Astrocyte of the cerebellum (primary cell): ENCODE data around the gene ITGA11.
A peak's percentile ranks its signal among the peaks of the same experiment; 100 is the strongest.

Source experiments
- DNase-seq: peaks from one replicate; pipeline ENCODE4 v3.0.0-alpha.2; 2011; ENCODE audit warnings: low read depth
- H3K4me3 ChIP-seq: 2 replicates; pipeline ENCODE4 v1.5.1; 2011; ENCODE audit warnings: mild to moderate bottlenecking, low read depth, low read length, moderate library complexity
- in situ Hi-C: cut with HindIII; loops from 2 replicates; pipeline ENCODE4 v1.10.0; 2017; ENCODE audit warnings: low sequenced_read_pairs
- TF ChIP-seq, protein P1 (sequence below): IDR thresholded peaks from 2 replicates; pipeline ENCODE4 v1.5.1; 2012; ENCODE audit warnings: low read length, low read depth, moderate library complexity, mild to moderate bottlenecking; ENCODE audit errors: missing control alignments

ITGA11 gene, protein sequence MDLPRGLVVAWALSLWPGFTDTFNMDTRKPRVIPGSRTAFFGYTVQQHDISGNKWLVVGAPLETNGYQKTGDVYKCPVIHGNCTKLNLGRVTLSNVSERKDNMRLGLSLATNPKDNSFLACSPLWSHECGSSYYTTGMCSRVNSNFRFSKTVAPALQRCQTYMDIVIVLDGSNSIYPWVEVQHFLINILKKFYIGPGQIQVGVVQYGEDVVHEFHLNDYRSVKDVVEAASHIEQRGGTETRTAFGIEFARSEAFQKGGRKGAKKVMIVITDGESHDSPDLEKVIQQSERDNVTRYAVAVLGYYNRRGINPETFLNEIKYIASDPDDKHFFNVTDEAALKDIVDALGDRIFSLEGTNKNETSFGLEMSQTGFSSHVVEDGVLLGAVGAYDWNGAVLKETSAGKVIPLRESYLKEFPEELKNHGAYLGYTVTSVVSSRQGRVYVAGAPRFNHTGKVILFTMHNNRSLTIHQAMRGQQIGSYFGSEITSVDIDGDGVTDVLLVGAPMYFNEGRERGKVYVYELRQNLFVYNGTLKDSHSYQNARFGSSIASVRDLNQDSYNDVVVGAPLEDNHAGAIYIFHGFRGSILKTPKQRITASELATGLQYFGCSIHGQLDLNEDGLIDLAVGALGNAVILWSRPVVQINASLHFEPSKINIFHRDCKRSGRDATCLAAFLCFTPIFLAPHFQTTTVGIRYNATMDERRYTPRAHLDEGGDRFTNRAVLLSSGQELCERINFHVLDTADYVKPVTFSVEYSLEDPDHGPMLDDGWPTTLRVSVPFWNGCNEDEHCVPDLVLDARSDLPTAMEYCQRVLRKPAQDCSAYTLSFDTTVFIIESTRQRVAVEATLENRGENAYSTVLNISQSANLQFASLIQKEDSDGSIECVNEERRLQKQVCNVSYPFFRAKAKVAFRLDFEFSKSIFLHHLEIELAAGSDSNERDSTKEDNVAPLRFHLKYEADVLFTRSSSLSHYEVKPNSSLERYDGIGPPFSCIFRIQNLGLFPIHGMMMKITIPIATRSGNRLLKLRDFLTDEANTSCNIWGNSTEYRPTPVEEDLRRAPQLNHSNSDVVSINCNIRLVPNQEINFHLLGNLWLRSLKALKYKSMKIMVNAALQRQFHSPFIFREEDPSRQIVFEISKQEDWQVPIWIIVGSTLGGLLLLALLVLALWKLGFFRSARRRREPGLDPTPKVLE

GRCh38 chr15:68431792-68432401 lies at the start of gene ITGA11:
Gene ITGA11, minus strand, starts transcription at chr15:68432163. Its CDS starts 97 bp downstream, at chr15:68432066.
- no peak for DNase-seq
- H3K4me3 ChIP-seq = peak within 1 kb of the TSS; percentile 61
- in situ Hi-C loops = no loop called here
- TF ChIP-seq, protein P1, sequence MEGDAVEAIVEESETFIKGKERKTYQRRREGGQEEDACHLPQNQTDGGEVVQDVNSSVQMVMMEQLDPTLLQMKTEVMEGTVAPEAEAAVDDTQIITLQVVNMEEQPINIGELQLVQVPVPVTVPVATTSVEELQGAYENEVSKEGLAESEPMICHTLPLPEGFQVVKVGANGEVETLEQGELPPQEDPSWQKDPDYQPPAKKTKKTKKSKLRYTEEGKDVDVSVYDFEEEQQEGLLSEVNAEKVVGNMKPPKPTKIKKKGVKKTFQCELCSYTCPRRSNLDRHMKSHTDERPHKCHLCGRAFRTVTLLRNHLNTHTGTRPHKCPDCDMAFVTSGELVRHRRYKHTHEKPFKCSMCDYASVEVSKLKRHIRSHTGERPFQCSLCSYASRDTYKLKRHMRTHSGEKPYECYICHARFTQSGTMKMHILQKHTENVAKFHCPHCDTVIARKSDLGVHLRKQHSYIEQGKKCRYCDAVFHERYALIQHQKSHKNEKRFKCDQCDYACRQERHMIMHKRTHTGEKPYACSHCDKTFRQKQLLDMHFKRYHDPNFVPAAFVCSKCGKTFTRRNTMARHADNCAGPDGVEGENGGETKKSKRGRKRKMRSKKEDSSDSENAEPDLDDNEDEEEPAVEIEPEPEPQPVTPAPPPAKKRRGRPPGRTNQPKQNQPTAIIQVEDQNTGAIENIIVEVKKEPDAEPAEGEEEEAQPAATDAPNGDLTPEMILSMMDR = no peak

DNA sequence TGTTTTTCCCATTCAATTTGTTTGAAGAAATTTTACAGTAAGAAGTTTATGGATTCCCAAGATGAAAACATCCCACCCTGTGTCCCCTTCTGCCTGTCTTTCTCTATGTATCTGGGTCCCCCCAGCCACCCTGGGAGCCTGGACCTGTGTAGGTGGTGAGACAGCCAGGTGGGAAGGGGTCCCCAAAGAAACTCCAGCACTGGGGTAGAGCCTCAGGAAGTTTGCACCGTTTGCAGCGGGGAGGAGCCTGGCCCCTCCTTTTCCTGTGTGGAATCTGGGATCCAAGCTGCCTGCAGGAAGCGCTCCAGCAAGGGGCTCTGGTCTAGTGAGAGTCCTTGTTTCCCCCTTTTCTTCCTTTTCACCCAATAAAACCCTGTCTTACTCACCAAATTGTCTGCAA lies 49.4 kb upstream of the ITGA11 start:
- in situ Hi-C loops = no loop called here
- H3K4me3 ChIP-seq = no peak overlapping the region
- TF ChIP-seq, protein P1 = no peak
- no peak for DNase-seq

DNA sequence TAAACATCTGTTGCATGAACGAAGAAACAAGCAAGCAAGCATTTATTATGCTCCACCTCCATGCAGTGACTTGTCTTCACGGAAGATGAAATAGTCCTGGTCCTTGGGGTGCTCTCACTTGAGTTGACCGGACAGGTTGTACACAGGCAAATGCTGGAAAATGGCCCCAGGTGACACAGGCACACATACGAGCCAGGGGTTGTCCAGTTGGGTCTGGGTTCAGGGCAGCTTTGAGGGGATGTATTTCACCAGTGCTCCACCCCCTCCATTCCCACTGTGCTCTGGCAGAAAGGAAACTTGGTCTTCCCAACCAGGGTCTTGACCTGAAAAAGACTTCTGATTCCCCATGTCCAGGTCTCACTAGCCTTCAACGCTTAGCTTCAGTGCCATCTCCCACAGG lies 48.3 kb upstream of the ITGA11 start:
- TF ChIP-seq, protein P1 = no peak
- DNase-seq = no peak
- no peak overlapping the region for H3K4me3 ChIP-seq
- in situ Hi-C loops = no loop called here

- DNase-seq = no peak
- TF ChIP-seq, protein P1 = no peak
- H3K4me3 ChIP-seq = no peak overlapping the region
- in situ Hi-C loops = no loop called here
Observed at GRCh38 chr15:68479870-68480269, 47.9 kb upstream of the ITGA11 start.

GRCh38 chr15:68479406-68479805 lies 47.4 kb upstream of the ITGA11 start:
- in situ Hi-C loops = no loop called here
- no peak overlapping the region for H3K4me3 ChIP-seq
- TF ChIP-seq, protein P1 = no peak
- DNase-seq = peak; percentile 76

GRCh38 chr15:68478853-68479252 lies 46.9 kb upstream of the ITGA11 start:
- TF ChIP-seq, protein P1 = no peak

More at GRCh38 chr15:68478853-68479252, 46.9 kb upstream of the ITGA11 start:
- H3K4me3 ChIP-seq = no peak overlapping the region
- in situ Hi-C loops = no loop called here
- no peak for DNase-seq
